Mucosa of descending colon (tissue), 3 donors: ENCODE data around the gene NOTCH3. TPM values are rescaled to one million over a fixed set of nuclear protein-coding genes. Genes with fewer than 3 reads are reported as not detected.

ENCODE experiments used
- ATAC-seq: fragments of 200-7000 bp; cut with Tn5 transposase; one replicate; pipeline ENCODE4 v1.9.1; 2020; ENCODE audit warnings: mild to moderate bottlenecking, moderate library complexity
- DNase-seq, 3 donors: peaks; one replicate each; pipeline ENCODE4 v3.0.0-alpha.2; 2020
- H3K36me3 ChIP-seq: fragments of 200-600 bp; one replicate; pipeline ENCODE4 v1.8.0; 2021; ENCODE audit warnings: low read depth, mild to moderate bottlenecking
- H3K4me1 ChIP-seq: fragments of 200-600 bp; one replicate; pipeline ENCODE4 v1.8.0; 2021; ENCODE audit warnings: low read depth, mild to moderate bottlenecking
- H3K4me3 ChIP-seq: fragments of 200-600 bp; one replicate; pipeline ENCODE4 v1.8.0; 2021; ENCODE audit warnings: mild to moderate bottlenecking
- H3K9me3 ChIP-seq: fragments of 200-600 bp; one replicate; pipeline ENCODE4 v1.8.0; 2021; ENCODE audit warnings: mild to moderate bottlenecking
- intact Hi-C, 2 donors: fragments of 100-400 bp; cut with DNase I in 1 of 2; cut with micrococcal nuclease in 1 of 2; formaldehyde crosslinking; loops; one replicate each; pipeline versions ENCODE4 v1.11.0 to v1.11.1; 2022; cut with DNase I, micrococcal nuclease
- total RNA-seq, 3 donors: library from RNA; stranded (reverse); fragmentation: NEBNext Ultra II Directional in 2 of 3; extraction: Animal tissue kit (Norgen Biotek cat#: 25700) in 2 of 3; gene quantifications; one replicate each; pipeline versions ENCODE4 v1.2.1 to v1.2.4, GENCODE V29; 2021 to 2023
- TF ChIP-seq, protein P1 (sequence below): fragments of 200-600 bp; IDR thresholded peaks from one replicate; pipeline ENCODE4 v1.8.0; 2022; ENCODE audit warnings: antibody characterized with exemption, mild to moderate bottlenecking
- donor health status: DM: no; HTN: no; CAD: no; lungs with moderate emphysema.
- donor health status: DM: no; HTN: no; CAD: no.
- donor health status: DM: no; HTN: yes; CAD: no.

NOTCH3 gene
- total RNA-seq, 3 donors from 2014 or later: 3.8 to 13.3 (median 13.0) TPM

DNA sequence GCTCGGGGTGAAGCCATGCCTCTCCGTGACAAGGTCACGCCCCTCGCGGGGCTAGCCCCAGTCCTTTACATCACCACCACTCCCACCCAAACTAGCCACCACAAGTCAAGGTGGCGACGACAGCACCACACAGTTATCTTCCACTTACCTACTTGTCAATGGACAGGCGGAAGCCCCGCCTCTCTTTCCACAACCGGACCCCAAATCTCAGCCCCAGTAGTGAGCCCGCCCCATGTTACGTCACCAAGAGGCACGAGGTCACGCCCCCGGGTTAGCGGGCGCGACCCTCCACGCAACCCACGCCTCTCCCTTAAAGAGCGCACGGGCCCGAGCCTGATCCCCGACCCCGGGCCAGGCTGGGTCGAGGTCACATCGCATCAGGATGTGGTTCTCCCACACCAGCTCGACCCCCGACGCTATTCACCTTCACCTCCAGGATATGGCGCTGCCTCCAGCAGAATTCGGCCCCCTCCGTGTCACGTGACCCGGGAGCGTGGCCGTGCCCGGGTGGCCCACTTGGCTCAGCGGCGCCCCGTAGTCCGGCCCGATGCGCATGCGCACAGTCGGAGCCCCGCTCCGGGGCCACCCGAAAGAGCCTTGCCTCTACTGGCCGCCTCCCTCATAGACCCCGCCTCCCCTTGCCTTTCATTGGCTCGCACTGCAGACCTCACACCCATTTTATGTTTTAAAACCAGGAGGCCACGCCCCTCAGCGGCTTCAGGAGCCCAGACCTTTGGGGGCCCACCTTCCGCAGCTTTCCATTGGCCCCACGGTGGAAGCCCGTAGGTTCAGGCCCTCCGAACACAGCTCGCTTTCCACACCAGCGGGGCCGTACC is 75.3 kb downstream of the NOTCH3 start:
- H3K9me3 ChIP-seq: no peaks in the 10 kb centered on the region
- ATAC-seq (peak; percentile 92), DNase-seq (peak; percentile 99)
- H3K4me3 ChIP-seq: peak overlapping the region; percentile 43
- H3K36me3 ChIP-seq: no peaks in the 10 kb centered on the region
- intact Hi-C loops: no loop called here
- peaks cover 21% of the 10 kb centered on the region for H3K4me1 ChIP-seq
- TF ChIP-seq, protein P1, sequence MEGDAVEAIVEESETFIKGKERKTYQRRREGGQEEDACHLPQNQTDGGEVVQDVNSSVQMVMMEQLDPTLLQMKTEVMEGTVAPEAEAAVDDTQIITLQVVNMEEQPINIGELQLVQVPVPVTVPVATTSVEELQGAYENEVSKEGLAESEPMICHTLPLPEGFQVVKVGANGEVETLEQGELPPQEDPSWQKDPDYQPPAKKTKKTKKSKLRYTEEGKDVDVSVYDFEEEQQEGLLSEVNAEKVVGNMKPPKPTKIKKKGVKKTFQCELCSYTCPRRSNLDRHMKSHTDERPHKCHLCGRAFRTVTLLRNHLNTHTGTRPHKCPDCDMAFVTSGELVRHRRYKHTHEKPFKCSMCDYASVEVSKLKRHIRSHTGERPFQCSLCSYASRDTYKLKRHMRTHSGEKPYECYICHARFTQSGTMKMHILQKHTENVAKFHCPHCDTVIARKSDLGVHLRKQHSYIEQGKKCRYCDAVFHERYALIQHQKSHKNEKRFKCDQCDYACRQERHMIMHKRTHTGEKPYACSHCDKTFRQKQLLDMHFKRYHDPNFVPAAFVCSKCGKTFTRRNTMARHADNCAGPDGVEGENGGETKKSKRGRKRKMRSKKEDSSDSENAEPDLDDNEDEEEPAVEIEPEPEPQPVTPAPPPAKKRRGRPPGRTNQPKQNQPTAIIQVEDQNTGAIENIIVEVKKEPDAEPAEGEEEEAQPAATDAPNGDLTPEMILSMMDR: no peak

DNA sequence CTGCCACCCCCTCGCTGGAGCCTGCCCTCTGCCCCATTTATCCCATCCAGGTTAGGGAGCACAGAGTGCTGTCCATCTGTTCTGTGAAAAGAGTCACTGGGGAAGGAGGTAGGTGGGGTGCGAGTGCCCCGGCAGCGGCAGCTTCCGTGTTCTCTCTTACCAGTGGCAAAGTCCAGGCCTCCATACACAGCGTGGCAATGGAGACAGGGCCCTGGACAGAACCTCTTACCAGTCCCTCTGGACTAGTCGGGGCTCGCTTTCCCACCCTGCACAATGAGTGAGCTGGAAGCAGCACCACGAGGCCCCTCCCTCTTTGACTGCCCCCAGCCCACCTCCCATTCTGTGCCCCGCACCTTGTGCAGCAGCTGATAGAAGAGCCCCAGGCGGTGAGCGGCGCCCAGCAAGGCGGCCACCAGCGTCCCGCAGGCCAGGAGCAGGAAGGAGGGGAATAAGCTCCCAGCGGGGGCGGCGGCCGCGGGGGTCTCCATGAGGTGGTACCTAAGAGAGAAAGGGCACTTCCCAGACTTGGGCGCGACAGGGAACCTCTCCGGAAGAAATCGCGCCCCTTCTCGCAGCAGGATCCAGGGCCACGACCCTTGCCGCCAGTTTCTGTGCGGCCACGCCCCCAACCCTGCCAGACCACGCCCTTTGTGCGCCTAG is 76.1 kb downstream of the NOTCH3 start:
- ATAC-seq (peak; percentile 67), DNase-seq (peak; percentile 74 to 93 (median 76))
- TF ChIP-seq, protein P1: no peak
- Histone ChIP-seq H3K36me3 (no peaks in the 10 kb centered on the region), H3K4me3 (peak overlapping the region; percentile 43), H3K9me3 (no peaks in the 10 kb centered on the region), H3K4me1 (peaks cover 21% of the 10 kb centered on the region)
- intact Hi-C loops: no loop called here

DNA sequence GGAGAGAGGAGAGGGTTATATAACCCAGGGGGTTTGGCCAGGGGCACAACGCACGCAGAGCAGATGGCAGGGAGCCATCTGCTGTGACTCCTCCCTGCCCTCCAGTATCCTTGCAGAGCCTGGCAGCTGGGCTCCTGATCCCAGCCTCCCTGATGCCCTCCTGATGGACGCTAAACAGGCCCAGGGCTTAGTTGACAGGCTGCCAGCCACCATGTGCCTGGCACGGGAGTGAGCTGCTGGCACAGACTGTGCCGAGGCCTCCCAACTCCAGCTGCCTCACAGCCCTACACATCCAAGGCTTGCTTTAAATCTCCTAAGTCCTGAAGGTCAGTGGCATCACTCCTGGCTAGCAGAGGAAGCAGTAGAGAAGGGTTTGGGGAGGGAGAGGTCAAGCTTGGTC is 76.9 kb downstream of the NOTCH3 start:
- Histone ChIP-seq H3K4me3 (no peak overlapping the region), H3K4me1 (peaks cover 19% of the 10 kb centered on the region), H3K36me3 (no peaks in the 10 kb centered on the region), H3K9me3 (no peaks in the 10 kb centered on the region)
- ATAC-seq (peak; percentile 1), DNase-seq (peak in 2 of 3 donors; percentile 45 to 61)
- TF ChIP-seq, protein P1: no peak
- intact Hi-C loops: no loop called here

DNA sequence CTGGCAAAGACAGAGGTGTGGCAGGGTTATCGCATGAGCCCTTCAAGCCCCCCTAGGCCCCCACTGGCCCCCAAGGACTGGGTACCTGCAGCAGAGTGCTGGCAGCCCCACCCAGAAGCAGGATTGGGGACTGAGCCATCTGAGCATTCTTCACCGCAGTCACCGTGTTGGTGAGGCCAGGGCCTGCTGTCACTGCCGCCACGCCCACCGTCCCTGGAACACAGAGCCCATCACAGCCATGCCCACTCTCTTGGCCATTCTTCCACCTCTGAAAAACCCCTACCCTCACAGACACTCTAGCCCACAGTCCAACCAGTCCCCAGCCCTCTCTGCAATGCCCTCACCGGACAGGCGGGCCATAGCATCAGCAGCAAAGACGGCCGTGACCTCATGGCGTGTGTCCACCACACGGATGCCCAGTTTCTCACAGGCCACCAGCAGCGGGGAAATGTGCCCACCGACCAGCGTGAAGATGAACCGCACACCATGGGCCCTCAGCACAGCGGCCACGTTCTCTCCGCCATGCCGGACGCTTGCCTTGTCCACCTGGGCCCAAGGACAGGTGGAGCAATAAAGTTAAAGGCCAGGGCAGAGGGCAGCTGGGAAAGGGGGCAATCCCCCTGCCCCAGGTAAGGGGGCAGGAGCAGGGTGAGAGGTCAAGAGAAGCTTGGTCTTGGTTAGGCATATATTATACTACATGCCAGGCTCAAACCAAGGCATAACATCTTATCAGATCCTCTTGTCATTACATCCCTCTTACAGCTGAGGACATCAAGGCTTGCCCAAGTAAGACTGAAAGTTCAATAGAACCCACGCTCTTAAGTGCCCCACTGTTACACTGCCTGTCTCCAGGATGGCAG is 77.5 kb downstream of the NOTCH3 start:
- DNase-seq: no peak
- Histone ChIP-seq H3K4me3 (no peak overlapping the region), H3K9me3 (no peaks in the 10 kb centered on the region), H3K4me1 (peaks cover 12% of the 10 kb centered on the region), H3K36me3 (no peaks in the 10 kb centered on the region)
- ATAC-seq: no peak
- TF ChIP-seq, protein P1: no peak
- intact Hi-C loops: no loop called here

DNA sequence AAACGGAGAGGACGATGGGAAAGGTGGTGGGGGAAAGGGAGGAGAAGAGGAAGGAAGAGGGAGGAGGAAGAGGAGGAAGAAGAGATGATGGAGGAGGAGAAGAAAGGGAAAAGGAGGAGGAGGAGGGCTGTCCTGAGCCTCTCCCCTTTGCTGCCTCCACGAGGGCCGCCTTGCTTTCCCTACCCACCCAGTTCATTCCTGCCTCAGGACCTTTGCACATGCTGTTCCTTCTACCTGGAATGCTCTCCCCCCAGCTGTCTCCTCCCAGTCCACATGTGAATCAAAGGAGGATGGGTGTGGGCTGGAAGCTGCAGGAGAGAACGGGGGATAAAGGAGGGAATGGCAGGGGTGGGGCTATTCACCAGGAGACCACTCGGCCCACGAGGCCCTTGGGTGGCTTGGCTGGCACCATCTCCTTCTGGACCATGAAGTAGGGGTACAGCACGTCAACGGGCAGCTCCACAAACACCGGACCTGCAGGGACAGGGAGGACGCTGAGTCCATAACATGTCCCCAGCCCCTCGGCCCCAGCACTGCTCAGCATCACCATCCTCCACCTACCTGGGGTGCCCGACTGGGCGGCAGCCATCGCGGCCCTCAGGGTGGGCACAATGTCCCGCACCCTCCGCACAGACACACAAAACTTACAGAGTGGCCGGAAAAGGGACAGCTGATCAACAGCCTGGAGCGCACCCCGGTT is 78.3 kb downstream of the NOTCH3 start:
- Histone ChIP-seq H3K4me1 (peaks cover 11% of the 10 kb centered on the region), H3K9me3 (no peaks in the 10 kb centered on the region), H3K36me3 (peaks cover 6% of the 10 kb centered on the region), H3K4me3 (no peak overlapping the region)
- DNase-seq (no peak), ATAC-seq (no peak)
- intact Hi-C loops: no loop called here
- TF ChIP-seq, protein P1: no peak
